Colonic mucosa (tissue), 4 donors: ENCODE data around the gene GALNT17. TPM values are rescaled to one million over a fixed set of nuclear protein-coding genes. Genes with fewer than 3 reads are reported as not detected.

ENCODE experiments used
- DNase-seq: peaks from one replicate; pipeline ENCODE4 v3.0.0-alpha.2; 2020
- H3K27ac ChIP-seq: fragments of 200-600 bp; one replicate; pipeline ENCODE4 v1.8.0; 2021
- H3K27me3 ChIP-seq: fragments of 200-600 bp; one replicate; pipeline ENCODE4 v1.8.0; 2021
- H3K36me3 ChIP-seq: fragments of 200-600 bp; one replicate; pipeline ENCODE4 v1.8.0; 2021
- H3K4me1 ChIP-seq: fragments of 200-600 bp; one replicate; pipeline ENCODE4 v1.8.0; 2021; ENCODE audit warnings: mild to moderate bottlenecking
- H3K4me3 ChIP-seq: fragments of 200-600 bp; one replicate; pipeline ENCODE4 v1.8.0; 2021
- H3K9ac ChIP-seq, 2 donors: one replicate each; pipeline ENCODE4 v1.7.0; 2013; ENCODE audit warnings: control low read depth in 2 of 2, low read depth in 2 of 2, low read length in 2 of 2
- H3K9me3 ChIP-seq: fragments of 200-600 bp; one replicate; pipeline ENCODE4 v1.8.0; 2021
- CTCF ChIP-seq: fragments of 200-600 bp; IDR thresholded peaks from one replicate; pipeline ENCODE4 v1.8.0; 2022; ENCODE audit warnings: antibody characterized with exemption, mild to moderate bottlenecking
- intact Hi-C: fragments of 100-400 bp; cut with DNase I; formaldehyde crosslinking; loops from one replicate; pipeline ENCODE4 v1.14.1; 2022
- total RNA-seq, 2 donors: library from RNA; stranded (reverse); fragmentation: NEBNext Ultra II Directional in 1 of 2; extraction: Animal tissue kit (Norgen Biotek cat#: 25700) in 1 of 2; gene quantifications; one replicate each; pipeline ENCODE4 v1.2.1, GENCODE V29; 2021
- donor health status: healthy.
- donor health status: DM: no; HTN: no; CAD: no.
- donor health status: DM: no; HTN: no; CAD: no.

GALNT17 gene
- total RNA-seq, 2 donors from 2014 or later, result 0.37 to 1.3 TPM

DNA sequence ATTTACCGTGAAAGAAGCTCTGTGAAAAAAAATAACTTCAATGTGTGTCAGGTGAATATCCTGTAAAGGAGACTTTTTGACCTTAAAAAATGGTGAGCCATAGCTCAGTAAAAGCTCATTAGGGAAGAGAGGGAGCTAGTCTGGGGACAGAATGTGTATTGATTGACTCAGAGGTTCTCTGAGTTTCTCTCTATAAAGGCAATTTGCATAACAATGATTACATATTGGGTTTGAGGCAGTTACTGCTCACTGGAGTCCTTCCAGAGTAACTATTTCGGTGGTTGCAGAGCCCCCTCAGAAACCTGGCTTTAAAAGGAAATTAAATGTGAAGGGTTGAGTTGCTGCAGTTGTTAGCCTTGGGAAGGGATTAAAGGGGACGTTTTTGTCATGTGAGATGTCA is 181.6 kb downstream of the GALNT17 start:
- H3K27me3 ChIP-seq, result no peaks in the 10 kb centered on the region
- no peaks in the 10 kb centered on the region for H3K9me3 ChIP-seq
- H3K36me3 ChIP-seq, result no peaks in the 10 kb centered on the region
- H3K27ac ChIP-seq, result no peak overlapping the region
- intact Hi-C loops, result no loop called here
- no peak for TF ChIP-seq CTCF
- H3K9ac ChIP-seq, result no peak overlapping the region
- H3K4me3 ChIP-seq, result no peak overlapping the region
- no peaks in the 10 kb centered on the region for H3K4me1 ChIP-seq
- DNase-seq, result no peak

DNA sequence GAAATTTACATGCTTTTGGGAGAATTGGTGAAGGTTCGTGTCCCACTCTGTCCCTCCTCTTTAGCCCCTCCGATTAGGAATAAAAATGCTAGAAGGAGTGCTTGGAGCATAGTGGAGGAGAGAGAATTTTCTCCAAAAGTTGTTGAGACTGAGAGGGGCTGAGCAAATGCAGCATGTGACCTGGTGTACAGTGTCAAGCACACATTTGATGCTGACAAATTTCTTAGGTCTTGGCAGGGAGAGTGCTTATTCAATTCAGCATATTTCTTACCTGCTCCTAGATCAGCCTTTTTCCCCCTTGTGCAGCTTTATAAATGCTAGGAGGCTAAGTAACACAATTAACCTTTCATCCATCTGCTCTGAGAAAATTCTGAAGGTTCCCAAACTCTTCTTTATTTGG is 189.0 kb downstream of the GALNT17 start:
- Histone ChIP-seq H3K9ac (no peak overlapping the region), H3K4me3 (no peak overlapping the region), H3K27me3 (no peaks in the 10 kb centered on the region), H3K4me1 (no peaks in the 10 kb centered on the region), H3K27ac (no peak overlapping the region), H3K36me3 (no peaks in the 10 kb centered on the region), H3K9me3 (no peaks in the 10 kb centered on the region)
- no peak for DNase-seq
- no peak for TF ChIP-seq CTCF
- intact Hi-C loops, result no loop called here

GRCh38 chr7:71322201-71322600 is 190.3 kb downstream of the GALNT17 start:
- H3K9me3 ChIP-seq, result no peaks in the 10 kb centered on the region
- intact Hi-C loops, result no loop called here
- no peak for DNase-seq
- no peaks in the 10 kb centered on the region for H3K27me3 ChIP-seq
- H3K4me1 ChIP-seq, result no peaks in the 10 kb centered on the region
- no peak overlapping the region for H3K4me3 ChIP-seq
- TF ChIP-seq CTCF, result no peak
- no peaks in the 10 kb centered on the region for H3K36me3 ChIP-seq
- no peak overlapping the region for H3K27ac ChIP-seq
- no peak overlapping the region for H3K9ac ChIP-seq

DNA sequence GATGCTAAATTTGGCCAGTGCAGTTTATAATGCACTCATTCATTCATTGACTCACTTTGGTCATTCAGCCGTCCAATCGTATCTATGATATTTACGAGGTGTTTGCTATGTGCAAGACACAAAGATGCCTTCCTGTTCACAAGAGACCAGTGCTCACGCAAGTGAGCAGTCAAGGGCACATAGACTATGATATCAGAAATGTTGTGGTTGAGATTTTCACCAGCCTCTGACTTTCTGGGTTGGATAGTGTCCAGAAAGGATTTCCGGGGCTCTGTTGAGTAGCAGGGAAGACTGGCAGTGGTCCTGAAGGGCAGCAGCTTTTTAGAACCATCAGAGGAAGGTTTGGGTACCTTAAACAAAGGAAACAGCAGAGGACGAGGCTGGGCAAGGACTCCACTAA is 191.8 kb downstream of the GALNT17 start:
- intact Hi-C loops, result no loop called here
- no peak overlapping the region for H3K9ac ChIP-seq
- no peaks in the 10 kb centered on the region for H3K4me1 ChIP-seq
- H3K27ac ChIP-seq, result no peak overlapping the region
- no peak for DNase-seq
- no peaks in the 10 kb centered on the region for H3K36me3 ChIP-seq
- no peak for TF ChIP-seq CTCF
- H3K27me3 ChIP-seq, result no peaks in the 10 kb centered on the region
- H3K4me3 ChIP-seq, result no peak overlapping the region
- no peaks in the 10 kb centered on the region for H3K9me3 ChIP-seq

DNA sequence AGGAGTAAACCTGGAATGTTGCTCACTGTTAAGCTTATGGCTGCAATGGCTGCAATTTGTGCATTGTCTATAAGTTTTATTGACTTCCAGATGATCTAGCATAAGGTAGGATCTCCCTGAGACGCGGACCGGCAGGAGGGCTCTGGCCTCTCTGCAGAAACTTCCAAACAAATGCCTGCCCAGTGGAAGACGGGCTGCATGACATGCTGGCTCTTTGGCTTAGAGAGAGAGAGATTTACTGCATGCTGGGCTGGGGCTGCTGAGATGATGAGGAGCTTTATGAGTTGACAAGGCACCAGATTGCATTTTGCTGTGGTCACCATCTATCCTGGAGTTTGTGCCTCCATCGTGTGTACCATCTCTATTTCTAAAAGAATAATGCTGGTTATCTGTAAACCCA is 193.2 kb downstream of the GALNT17 start:
- H3K27ac ChIP-seq, result no peak overlapping the region
- no peaks in the 10 kb centered on the region for H3K27me3 ChIP-seq
- no peak overlapping the region for H3K9ac ChIP-seq
- DNase-seq, result no peak
- H3K36me3 ChIP-seq, result no peaks in the 10 kb centered on the region
- no peak overlapping the region for H3K4me3 ChIP-seq
- H3K4me1 ChIP-seq, result no peaks in the 10 kb centered on the region
- intact Hi-C loops, result no loop called here
- TF ChIP-seq CTCF, result no peak
- H3K9me3 ChIP-seq, result no peaks in the 10 kb centered on the region

DNA sequence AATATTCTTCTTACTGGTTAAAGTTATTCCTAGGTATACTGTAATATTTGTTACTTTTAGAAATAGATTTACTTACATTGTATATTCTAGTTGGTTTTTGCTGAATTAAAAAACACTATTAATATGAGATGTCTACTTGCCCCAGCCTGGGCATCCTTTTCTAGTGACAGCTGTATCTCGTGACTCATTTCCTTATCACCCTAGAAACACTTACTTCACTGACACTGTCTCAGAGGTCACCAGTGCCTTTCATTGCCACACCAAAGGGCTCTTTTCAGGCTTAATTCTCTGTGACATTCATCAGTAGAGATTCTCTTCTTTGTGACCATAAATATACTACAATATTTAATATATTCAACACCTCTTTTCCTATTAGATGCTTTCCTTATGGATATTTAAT is 194.7 kb downstream of the GALNT17 start:
- Histone ChIP-seq H3K9me3 (no peaks in the 10 kb centered on the region), H3K4me3 (no peak overlapping the region), H3K36me3 (no peaks in the 10 kb centered on the region), H3K27ac (no peak overlapping the region), H3K27me3 (no peaks in the 10 kb centered on the region), H3K4me1 (no peaks in the 10 kb centered on the region), H3K9ac (no peak overlapping the region)
- intact Hi-C loops, result no loop called here
- no peak for TF ChIP-seq CTCF
- no peak for DNase-seq
